NCI-H82 treated with DMSO at 0.1 percent for 48 hours (cell line): Measurements from ENCODE around the gene ADGRD2.
A peak's percentile ranks its signal among the peaks of the same experiment; 100 is the strongest.
"Not testable (repeated sequence)": the region's sequence is repeated elsewhere in the genome, so short reads cannot be mapped to it uniquely, and the experiment has no call there.

Source experiments
- DNase-seq: peaks from one replicate; lab custom pipeline; 2025; ENCODE audit not compliant: unreplicated experiment; lab: John Stamatoyannopoulos, UW

ADGRD2 gene, protein sequence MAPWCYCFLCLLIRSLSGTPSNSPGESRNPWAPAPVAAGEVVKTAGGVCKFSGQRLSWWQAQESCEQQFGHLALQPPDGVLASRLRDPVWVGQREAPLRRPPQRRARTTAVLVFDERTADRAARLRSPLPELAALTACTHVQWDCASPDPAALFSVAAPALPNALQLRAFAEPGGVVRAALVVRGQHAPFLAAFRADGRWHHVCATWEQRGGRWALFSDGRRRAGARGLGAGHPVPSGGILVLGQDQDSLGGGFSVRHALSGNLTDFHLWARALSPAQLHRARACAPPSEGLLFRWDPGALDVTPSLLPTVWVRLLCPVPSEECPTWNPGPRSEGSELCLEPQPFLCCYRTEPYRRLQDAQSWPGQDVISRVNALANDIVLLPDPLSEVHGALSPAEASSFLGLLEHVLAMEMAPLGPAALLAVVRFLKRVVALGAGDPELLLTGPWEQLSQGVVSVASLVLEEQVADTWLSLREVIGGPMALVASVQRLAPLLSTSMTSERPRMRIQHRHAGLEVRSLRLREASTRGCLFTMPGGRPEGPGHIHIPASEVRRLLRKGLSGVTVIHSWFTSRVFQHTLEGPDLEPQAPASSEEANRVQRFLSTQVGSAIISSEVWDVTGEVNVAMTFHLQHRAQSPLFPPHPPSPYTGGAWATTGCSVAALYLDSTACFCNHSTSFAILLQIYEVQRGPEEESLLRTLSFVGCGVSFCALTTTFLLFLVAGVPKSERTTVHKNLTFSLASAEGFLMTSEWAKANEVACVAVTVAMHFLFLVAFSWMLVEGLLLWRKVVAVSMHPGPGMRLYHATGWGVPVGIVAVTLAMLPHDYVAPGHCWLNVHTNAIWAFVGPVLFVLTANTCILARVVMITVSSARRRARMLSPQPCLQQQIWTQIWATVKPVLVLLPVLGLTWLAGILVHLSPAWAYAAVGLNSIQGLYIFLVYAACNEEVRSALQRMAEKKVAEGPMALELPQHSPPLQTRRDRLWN

DNA sequence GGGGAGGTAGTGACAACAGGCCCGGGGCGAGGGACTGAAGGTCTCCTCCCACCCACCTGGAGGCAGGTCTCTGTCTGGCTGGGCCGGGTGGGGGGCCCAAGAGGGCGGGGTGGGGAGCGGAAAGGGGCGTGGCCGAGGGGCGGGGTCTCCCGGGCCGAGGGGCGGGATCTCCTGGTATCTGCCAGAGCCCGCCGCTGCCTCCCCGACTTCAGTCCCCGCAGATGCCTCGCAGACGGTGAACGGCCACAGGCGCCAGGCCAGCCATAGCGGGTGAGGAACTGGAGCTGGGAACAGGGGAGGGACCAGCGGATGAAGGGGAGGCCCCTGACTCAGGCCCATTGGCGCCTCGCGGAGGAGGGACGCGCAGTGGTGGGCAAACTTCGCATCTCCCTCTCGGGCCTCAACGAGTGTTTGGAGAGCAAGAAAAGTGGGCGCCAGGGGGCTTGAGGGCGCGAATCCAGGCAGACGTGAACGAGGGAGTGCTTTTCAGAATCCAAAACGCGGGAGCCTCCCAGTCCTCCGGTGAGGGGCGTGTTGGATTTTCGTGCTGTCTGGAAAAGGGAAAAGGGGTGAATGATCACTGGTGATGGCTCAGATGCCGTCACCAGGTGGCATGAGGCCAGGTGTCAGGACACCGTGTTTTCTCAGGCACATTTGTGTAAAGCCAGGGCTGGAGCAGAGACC is at the start of gene ADGRD2:
Gene ADGRD2, plus strand, starts transcription at position 211 of the 684 bp plus-strand sequence. CDS start 1,216 bp downstream, outside the sequence.
- peak; percentile 11 for DNase-seq

DNA sequence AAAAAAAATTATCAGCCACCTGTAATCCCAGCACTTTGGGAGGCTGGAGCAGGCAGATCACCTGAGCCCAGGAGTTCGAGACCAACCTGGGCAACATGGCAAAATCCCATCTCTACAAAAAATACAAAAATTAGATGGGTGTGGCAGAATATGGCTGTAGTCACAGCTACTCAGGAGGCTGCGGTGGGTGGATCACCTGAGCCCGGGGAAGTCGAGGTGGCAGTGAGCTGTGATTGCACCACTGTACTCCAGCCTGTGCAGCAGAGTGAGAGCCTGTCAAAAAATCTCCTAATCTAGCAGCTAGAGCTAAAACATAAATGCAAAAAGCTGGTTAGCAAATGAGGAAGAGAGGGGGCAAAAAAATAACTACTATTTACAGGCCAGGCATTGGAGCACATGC is 47.0 kb upstream of the ADGRD2 start:
- no peak for DNase-seq

DNA sequence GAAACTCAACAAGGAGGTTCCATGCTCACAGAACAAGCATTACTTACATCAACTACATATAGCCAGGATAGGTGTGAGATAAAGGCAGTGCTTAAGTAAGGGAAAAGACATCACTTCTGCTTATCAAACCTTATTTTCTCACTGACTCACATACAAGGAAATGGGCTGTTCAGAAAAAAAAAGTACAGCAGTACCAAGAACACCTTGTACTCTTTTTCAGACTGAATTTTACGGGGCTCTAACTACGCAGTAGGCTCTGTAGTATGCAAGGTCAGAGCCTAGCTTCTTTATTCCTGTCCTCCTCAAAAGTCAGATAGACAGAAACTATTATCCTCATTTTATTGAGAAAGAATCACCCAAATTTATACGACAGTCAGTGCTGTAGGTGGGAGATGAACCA is 40.8 kb upstream of the ADGRD2 start:
- DNase-seq = no peak

DNA sequence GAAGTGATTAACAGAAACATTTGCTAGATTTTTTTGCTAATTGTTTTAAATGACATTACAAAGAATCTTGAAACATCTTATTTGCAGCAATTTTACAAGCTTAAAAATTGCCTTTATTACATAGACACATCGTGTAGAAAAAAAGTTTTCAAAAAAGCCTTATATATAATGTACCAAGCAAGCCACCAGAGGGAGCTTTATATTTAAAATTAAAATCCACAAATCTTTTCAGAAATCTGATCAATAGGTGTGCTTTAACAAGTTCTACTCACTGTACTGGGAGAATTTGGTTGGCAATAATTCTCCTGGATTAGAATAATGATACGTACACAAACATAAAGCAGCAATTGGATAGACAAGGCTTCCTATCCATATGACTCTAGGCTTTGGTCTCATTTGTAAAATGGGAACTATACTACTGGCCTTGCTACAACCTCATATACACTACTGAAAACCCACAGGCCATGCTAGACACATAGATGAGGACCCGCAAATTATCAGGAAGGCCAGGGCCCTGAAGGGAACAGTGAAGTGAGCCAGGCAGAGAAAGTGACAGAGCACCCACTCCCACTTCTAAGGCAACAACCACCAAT is 39.8 kb upstream of the ADGRD2 start:
- DNase-seq = no peak

DNA sequence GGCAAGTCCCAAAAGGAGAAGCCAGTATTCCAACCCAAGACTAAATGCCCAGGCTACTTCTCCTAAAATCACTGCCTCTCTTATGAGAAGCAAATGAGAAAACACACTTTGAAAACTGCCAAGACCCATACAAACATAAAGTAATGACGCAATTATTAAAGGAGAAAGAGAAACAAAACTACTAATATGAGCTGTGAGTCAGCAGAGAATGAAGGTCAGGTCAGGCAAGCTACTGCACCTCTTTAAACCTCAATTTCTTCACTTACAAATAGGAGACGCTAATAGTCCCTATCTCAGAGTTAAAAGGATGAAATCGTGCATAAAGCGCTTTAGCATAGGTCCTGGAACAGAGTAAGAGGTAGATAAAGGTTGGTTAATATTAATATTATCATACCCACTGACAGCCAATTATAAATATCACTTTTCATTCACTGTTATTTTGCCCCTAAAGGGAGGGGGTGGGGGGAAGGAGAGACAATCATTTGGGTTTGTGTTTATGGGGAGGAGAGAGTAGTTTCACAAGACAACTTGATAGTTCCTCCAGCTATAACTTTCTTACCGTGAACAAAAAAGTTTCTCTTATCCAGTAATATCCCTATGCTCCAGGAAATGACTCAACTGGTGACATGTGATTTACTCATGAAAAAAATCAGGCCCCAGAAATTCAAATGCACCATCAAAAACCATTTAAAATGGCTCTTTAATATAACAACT is 38.6 kb upstream of the ADGRD2 start:
- DNase-seq = no peak

DNA sequence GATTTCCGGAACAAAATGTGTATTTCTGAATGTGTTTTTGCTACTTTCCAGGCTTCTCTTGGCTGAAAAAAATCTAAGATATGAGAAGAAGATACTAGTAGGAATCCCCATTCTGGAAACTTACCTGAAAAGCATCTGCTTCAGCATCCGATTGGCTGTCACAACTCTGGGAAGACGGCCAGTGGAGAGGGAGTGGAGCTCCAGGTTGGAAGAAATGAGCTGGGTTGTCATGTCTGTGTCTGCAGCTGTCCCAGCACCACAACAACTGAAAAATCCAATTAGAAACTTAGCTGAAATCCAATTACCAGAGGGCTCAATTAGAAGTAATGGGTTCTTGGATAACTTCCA is 38.0 kb upstream of the ADGRD2 start:
- peak; percentile 96 for DNase-seq

DNA sequence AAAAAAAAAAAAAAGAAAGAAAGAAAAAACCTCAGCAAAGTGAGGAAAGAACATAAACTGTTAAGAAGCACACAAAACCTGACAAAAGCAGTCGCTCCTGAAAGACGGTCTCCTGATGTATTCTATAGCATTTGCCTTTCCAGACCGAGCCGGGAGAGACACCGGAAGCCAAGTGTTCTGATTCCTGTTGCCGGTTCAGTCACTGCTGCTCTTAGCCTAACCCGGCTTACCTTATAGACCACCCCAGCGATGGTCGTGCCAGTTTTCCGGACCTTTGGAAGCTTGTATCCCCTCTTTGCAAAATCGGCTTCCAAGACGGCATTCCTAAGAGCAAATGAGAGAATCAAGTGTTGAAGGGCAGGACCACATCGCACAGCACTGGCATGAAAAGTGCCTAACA is 35.6 kb upstream of the ADGRD2 start:
- DNase-seq = no peak

DNA sequence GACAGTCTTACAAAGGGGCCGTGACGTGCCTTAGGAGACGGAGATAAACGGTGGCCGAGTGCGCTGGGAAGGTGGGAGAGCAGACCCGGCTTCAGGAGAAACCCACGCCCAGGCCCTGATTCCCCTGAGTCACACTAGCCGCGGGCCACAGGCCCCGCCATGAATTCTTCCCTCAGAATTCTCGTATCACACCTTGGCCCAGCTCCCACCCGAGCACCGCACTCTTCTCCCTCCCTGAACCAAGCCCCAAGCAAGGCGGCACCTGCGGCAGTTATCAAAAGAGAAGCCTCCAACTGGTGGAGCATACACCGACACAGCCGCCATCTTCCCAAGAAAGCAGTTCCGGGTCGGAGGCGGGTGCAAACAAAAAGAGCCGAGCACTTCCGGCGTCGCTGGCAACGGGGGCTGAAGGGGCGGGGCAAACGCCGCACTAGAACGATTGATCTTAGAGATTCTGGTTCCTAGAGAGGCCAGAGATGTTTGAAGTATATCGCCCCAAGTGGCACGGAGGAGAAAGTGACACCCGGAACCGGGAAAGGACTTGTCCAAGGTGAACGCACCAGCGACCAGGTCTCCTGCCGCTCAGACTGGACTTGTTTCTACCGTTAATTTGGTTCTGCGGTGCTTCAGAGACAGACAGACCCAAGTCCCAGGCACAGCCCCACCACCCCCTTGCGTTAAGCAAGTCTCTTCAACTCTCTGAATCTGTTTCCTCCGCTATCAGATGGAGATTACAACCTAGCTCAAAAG is 35.0 kb upstream of the ADGRD2 start, which contains the start of gene PSMB7:
Gene PSMB7, minus strand, starts transcription at position 341 of the 750 bp plus-strand sequence. Its CDS starts 17 bp downstream, at position 324.
- peak; percentile 94 for DNase-seq

DNA sequence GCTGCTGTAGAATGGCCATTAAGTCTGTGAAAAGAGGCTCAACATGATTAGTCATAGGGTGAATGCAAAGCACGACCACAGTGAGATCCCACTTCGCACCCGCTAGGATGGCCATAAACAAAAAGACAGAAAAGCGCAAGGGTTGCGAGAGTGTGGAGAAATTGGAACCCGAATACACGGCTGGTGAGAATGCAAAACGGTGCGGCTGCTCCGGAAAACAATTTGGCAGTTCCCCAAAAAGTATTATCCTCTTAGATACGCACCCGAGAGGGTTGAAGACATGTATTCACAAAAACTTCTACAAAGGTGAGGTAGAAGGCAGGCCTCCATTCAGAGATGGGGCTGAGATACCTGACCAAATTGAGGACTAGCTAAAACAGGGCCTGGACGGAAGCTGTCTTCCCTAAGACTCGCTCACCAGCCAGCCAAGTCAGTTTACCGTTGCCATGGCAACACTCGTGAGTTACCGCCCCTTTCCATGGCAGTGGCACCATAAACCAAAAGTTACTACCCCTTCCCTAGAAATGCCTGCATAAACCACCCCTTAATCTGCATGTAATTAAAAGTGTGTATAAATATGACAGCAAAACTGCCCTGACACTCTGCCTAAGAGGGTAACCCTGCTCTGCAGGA is 34.3 kb upstream of the ADGRD2 start:
- DNase-seq = no peak

DNA sequence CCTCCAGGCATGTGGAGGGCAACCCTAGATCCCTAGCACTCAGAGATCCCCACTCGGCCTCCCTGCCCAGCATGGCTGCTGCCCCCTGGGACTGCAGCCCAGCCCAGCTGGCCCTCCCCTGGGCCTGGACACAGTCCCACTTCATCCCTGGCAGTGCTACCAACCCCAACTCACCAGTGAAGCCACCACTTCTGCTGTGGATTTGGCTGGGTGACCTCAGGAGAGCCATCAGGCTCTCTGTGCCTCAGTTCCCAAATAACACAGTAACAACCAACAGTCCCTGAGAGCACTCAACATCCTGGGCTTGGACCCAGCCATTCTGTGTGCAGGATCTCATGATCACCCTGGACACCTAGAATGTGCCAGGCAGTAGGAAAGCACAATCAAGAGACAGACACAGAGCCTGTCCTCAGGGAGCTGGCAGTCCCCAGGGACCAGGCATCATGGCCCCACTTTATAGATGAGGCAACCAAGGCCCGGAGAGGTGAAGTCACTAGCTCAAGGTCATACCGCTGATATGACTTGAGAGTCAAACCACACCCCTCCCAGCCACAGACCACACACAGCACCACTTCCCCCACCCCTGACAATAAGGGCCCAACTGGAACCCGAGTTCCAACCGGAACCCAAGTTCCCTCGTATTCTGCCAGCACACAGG is 30.3 kb upstream of the ADGRD2 start:
- no peak for DNase-seq

DNA sequence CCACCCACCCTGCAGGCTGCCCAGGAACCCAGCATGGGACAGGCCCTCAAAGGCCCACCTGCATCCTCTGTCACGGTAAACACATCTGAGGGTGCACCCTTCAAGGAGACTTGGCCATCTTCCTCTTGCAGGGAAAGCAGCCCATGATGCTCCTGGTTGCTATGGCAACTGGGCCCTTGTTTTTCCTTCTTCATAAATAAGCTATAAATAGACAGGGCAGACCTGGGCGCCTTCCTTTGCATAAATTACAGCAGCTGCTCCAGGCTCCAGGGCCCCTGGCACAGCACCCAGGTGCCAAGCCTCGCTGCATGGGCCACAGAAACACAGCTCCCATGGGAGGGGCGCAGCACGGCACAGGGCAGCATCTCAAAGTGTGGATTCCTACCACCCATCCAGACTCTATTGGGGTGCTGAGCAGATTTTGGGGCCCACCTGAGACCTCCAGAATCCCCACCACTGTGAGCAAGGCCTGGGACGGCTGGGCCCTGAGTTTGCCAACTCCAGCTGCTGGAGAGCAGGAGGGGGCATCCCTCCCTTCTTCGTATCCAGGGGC is 29.2 kb upstream of the ADGRD2 start:
- no peak for DNase-seq

DNA sequence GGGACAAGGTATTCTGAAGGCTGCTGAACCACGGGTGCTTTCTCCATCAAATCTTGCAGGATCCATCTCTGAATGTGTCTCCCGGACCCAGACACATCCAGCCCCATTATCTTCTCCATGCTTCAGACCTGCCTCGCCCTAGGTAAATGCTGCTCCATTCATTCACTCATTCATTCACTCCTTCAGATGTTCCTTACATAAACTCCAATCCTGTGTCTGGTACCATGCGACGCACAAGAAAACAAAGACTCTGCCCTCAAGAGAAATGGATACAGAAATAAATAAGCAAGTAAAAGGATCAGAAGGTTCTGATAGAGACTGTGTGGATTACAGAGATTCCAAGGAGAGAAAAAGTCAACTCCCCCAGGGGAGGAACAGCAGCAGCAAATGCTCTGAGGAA is 27.1 kb upstream of the ADGRD2 start:
- no peak for DNase-seq

DNA sequence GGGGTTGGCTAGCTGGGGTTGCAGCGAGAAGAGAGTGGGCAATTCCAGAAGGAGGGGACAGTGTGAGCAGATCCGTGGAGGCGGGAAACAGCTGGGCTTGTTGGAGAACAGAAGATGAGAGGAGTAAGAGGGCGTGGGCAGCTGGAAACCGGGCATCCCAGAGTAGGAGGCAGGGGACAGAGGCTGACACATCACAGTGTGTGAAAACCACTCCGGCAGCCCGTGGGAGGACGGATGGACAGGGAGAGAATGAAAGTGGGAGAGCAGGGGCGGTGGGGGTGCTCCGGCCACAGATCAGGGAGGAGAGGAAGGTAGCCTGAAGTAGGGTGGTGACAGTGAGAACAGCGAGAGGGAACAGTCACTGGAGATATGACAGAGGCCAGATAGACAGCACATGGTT is 26.7 kb upstream of the ADGRD2 start:
- no peak for DNase-seq

DNA sequence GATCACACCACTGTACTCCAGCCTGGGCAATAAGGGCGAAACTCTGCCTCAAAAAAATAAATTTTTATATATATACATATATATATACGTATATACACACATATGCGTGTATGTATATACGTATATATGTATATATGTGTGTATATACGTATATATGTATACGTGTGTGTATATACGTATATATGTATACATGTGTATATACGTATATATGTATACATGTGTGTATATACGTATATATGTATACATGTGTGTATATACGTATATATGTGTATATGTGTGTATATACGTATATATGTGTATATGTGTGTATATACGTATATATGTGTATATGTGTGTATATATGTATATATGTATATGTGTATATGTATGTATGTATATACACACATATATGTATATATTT is 24.5 kb upstream of the ADGRD2 start:
- not testable (repeated sequence) for DNase-seq

DNA sequence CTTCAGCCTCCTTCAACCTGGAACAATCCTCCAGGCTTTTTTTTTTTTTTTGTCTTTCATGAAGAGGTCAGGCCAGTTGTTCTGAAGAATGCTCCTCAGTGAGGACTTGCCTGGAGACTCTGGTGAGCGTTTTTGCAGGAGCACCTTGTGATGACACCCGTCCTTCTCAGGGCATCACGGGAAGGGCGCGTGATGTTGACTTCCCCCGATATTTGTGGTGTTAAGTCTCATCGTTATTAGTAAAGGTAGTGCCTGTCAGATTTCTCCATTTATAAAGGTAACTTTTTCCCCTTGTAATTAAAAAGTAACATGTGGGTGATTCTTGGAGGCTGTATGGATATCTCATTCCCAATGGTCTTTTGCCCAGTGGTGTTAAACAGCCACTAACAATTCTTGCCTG is 23.9 kb upstream of the ADGRD2 start:
- no peak for DNase-seq

DNA sequence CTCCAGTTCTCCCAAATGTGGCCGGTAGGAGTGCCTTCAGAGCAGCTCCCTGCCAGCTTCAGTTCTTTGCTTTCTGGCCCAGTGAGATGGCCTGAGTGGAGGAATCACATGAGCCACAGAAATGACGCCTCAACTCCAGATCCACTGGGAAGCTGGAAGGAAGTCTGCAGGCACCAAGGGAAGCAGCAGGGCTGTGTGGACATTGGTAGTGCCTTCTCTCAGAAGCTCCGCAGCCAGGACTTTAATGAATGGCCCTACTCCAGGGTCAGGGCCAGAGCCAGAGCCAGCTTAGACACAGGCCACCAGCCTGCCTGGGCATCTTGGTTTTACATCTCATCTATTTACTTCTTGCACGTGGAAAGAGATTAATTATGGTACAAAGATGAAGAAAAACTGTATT is 23.0 kb upstream of the ADGRD2 start:
- DNase-seq = no peak

DNA sequence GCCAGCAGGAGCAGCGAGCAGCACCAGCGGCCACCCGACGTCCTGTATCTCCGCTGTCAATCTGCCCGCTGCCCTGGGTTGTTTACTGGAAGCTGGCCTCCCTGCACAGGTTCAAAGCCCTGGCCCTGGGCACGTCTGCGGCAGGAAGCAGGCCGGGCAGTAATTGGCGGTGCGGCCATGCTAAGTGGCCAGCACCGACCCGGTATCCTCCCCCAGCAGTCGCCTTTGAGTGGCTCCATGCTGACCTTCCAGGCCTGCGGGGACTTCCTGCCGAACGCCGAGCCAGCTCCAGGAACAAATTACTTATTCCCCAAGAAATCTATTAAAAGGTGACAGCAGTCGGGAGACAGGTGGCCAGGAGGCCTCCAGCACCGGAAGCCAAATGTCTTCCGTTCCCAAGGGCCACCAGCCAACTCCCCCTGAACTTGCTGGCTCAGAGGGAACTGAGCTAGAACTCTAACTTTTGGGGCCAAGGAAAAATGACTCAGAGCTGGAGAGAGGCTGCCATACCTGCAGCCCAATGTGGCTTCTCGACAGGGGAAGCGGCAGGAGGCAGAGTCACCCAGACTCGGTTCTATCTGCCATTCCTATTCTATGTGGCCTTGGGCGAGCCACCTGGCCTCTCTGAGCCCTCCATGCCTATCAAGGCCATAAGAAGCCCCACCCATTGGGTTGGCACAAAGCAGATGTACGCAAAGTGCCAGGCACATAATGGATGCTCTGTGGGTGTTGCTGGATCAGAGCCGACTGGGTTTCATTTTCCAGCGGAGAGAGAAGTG is 21.3 kb upstream of the ADGRD2 start:
- no peak for DNase-seq

DNA sequence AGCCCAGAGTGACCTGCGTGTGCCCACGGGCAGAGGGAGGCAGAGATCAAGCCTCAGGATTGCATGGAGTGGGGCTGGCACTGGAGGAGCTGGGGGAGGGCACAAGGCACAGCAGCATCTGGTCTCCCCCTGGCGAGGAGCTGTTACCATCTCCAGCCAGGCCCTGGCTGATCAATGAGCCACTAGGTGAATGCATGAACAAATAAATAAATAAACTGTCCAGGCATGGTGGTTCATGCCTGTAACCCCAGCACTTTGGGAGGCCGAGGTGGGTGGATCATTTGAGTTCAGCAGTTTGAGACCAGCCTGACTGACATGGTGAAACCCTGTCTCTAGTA is 20.8 kb upstream of the ADGRD2 start:
- no peak for DNase-seq
